NT2/D1 (cell line): ENCODE data around the gene ALG12.

ENCODE experiments used
- YY1 ChIP-seq: IDR thresholded peaks from 2 replicates; pipeline ENCODE4 v1.6.1; 2011; ENCODE audit not compliant: insufficient read length, insufficient read depth
- ZNF274 ChIP-seq: IDR thresholded peaks from 2 replicates; pipeline ENCODE4 v1.6.1; 2011; ENCODE audit warnings: mild to moderate bottlenecking, low read depth, low read length

- TF ChIP-seq YY1 (no peak), ZNF274 (no peak)
These were observed 4.8 kb downstream of the ALG12 start for GRCh38 chr22:49913446-49913845.
